WI38 (cell line): ENCODE data around the gene CADPS2.

Source experiments
- H3K4me3 ChIP-seq: 2 replicates; pipeline ENCODE4 v1.5.1; 2011; ENCODE audit warnings: low read depth, mild to moderate bottlenecking, control low read depth, low read length
- CTCF ChIP-seq: IDR thresholded peaks from 2 replicates; pipeline ENCODE4 v1.5.1; 2012; ENCODE audit warnings: low read depth, mild to moderate bottlenecking, control low read depth, low read length

CADPS2 gene

GRCh38 chr7:122886357-122887081 is at the start of gene CADPS2:
Gene CADPS2, minus strand, starts transcription at chr7:122886460. Its CDS starts 123 bp downstream, at chr7:122886337.
- TF ChIP-seq CTCF, result no peak
- peak within 1 kb of the TSS; percentile 61 for H3K4me3 ChIP-seq

GRCh38 chr7:122935620-122936019 is 49.4 kb upstream of the CADPS2 start:
- TF ChIP-seq CTCF, result no peak

GRCh38 chr7:122919643-122920181 is 33.5 kb upstream of the CADPS2 start:
- no peak overlapping the region for H3K4me3 ChIP-seq
- TF ChIP-seq CTCF, result no peak

More at GRCh38 chr7:122935620-122936019, 49.4 kb upstream of the CADPS2 start:
- H3K4me3 ChIP-seq, result no peak overlapping the region

GRCh38 chr7:122914812-122915211 is 28.6 kb upstream of the CADPS2 start:
- H3K4me3 ChIP-seq, result no peak overlapping the region
- no peak for TF ChIP-seq CTCF

- no peak overlapping the region for H3K4me3 ChIP-seq
- no peak for TF ChIP-seq CTCF
Measured at GRCh38 chr7:122913608-122914007, 27.3 kb upstream of the CADPS2 start.

- TF ChIP-seq CTCF, result no peak
- H3K4me3 ChIP-seq, result no peak overlapping the region
Measured at GRCh38 chr7:122902751-122903495, 16.7 kb upstream of the CADPS2 start.

- no peak overlapping the region for H3K4me3 ChIP-seq
- TF ChIP-seq CTCF, result no peak
Measured at GRCh38 chr7:122901250-122901649, 15.0 kb upstream of the CADPS2 start.
